COLO829 (cell line): Measurements from ENCODE around the gene NDUFV1.
"Not testable (repeated sequence)": the region's sequence is repeated elsewhere in the genome, so short reads cannot be mapped to it uniquely, and the experiment has no call there.

Experiments
- DNase-seq: peaks from one replicate; pipeline ENCODE4 v3.0.0; 2012; ENCODE audit warnings: low spot score

NDUFV1 gene

GRCh38 chr11:67586568-67587250 lies 20.0 kb upstream of the NDUFV1 start:
- DNase-seq, result no peak

- no peak for DNase-seq
Measured at GRCh38 chr11:67588136-67588503, 18.6 kb upstream of the NDUFV1 start.

DNA sequence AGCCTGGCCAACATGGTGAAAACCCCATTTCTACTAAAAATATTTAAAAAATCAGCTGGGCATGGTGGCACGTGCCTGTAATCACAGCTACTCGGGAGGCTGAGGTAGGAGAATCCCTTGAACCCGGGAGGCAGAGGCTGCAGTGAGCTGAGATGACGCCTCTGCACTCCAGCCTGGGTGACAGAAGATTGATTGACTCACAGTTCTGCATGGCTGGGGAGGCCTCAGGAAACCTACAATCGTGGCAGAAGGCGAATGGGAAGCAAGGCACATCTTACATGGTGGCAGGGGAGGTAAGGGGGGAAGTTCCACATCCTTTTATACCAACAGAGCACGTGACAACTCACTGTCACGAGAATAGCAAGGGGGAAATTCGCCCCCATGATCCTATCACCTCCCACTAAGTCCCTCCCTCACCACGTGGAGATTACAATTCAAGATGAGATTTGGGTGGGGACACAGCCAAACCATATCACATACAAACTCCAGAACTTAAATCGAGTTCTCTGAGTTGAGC lies 17.8 kb upstream of the NDUFV1 start:
- DNase-seq, result not testable (repeated sequence)

DNA sequence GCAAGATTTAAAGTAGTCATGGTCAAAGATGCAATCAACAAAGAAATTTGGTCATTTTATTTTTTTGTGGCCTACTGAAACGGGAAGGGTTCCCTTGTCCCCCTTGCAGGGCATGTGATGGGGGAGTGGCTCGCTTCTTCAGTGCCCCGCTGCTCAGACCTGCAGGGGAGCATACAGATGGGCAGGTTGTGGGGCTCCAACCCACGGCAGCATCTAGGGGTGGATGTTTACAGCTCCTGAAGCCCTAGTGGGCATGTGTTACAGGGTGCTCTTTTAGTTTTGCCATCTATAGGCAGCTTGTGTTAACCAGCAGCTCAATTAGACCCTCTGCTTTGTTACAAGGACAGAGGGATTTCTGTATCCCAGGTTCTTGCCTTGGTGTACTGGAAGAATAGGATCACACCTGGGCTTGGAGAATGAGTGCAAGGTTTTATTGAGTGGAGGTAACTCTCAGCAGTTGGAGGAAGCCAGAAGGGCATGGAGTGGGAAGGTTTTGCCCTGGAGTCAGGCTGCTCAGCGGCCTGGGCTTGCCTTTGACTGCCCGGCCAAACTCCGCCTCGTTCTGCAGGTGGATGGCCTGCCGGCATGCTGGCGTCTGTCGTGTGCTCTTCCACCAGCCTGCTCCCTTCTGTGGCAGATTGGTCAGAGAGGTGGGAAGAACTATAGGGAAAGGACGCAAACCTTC lies 13.7 kb upstream of the NDUFV1 start:
- no peak for DNase-seq

- no peak for DNase-seq
Measured at GRCh38 chr11:67593565-67593905, 13.2 kb upstream of the NDUFV1 start.

DNA sequence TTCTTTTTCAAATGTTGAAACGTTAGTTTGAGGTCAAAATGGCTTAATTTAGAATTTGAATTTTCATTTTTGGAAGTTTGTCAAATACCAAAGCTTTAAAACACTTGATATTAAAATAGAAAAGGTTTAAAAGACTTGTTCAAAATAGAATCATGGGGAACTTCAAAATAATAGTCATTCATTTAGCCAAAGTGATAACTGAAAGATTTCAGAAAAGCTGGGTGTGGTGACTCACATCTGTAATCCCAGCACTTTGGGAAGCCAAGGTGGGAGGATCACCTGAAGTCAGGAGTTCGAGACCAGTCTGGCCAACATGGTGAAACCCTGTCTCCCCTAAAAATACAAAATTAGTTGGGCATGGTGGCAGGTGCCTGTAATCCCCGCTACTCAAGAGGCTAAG lies 12.3 kb upstream of the NDUFV1 start:
- DNase-seq, result no peak

DNA sequence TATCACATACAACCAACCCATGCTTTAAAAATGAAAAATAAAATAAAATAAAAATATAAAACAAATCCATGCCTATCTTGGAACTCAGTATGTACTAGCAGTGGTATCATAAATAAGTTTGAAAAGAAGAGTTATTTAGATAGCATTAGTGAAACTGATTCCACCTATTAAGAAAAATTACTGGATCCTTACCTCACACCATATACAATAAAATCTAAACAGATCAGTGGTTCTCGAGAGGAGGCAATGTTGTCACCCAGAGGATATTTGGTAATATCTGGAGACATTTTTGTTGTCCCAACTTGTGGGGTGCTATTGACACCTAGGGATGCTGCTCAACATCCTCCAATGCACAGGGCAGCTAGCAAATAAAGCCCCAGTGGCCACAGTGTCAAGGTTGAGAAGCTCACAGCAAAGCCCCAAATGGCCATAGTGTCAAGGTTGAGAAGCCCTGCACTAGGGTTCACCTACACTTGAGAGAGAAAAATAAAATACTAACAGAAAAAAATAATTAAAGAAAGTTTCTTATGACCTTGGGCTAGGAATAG lies 9.9 kb upstream of the NDUFV1 start:
- no peak for DNase-seq

DNA sequence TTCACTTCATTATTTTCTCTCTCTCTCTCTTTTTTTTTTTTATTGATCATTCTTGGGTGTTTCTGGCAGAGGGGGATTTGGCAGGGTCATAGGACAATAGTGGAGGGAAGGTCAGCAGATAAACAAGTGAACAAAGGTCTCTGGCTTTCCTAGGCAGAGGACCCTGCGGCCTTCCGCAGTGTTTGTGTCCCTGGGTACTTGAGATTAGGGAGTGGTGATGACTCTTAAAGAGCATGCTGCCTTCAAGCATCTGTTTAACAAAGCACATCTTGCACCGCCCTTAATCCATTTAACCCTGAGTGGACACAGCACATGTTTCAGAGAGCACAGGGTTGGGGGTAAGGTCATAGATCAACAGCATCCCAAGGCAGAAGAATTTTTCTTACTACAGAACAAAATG lies 9.3 kb upstream of the NDUFV1 start:
- not testable (repeated sequence) for DNase-seq

DNA sequence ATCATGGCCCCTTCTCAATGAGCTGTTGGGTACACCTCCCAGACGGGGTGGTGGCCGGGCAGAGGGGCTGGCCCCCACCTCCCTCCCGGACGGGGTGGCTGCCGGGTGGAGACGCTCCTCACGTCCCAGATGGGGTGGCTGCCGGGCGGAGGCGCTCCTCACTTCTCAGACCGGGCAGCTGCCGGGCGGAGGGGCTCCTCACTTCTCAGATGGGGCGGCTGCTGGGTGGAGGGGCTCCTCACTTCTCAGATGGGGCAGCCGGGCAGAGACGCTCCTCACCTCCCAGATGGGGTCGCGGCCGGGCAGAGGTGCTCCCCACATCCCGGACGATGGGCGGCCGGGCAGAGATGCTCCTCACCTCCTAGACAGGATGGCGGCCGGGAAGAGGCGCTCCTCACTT lies 8.8 kb upstream of the NDUFV1 start:
- DNase-seq, result not testable (repeated sequence)

DNA sequence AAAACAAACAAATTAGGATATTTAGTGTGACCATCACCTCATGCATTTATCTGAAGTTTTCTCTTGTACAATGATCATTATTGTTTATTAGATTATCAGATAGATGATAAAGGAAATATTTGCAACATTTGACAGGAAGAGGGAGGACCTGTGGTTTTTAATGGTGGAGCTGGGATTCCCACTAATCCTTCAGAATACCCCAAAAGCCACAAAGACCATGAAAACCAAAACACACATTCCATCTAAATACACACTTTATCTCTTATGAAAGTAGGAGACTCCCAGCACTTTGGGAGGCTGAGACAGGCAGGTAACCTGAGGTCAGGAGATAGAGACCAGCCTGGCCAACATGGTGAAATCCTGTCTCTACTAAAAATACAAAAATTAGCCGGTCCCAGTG lies 7.6 kb upstream of the NDUFV1 start:
- no peak for DNase-seq

GRCh38 chr11:67600324-67601029 lies 6.3 kb upstream of the NDUFV1 start:
- DNase-seq, result no peak

- no peak for DNase-seq
Measured at GRCh38 chr11:67601098-67601497, 5.6 kb upstream of the NDUFV1 start.

- DNase-seq, result not testable (repeated sequence)
Measured at GRCh38 chr11:67604119-67604518, 2.6 kb upstream of the NDUFV1 start.

- DNase-seq, result no peak
Measured at GRCh38 chr11:67604815-67605214, 1.9 kb upstream of the NDUFV1 start.

DNA sequence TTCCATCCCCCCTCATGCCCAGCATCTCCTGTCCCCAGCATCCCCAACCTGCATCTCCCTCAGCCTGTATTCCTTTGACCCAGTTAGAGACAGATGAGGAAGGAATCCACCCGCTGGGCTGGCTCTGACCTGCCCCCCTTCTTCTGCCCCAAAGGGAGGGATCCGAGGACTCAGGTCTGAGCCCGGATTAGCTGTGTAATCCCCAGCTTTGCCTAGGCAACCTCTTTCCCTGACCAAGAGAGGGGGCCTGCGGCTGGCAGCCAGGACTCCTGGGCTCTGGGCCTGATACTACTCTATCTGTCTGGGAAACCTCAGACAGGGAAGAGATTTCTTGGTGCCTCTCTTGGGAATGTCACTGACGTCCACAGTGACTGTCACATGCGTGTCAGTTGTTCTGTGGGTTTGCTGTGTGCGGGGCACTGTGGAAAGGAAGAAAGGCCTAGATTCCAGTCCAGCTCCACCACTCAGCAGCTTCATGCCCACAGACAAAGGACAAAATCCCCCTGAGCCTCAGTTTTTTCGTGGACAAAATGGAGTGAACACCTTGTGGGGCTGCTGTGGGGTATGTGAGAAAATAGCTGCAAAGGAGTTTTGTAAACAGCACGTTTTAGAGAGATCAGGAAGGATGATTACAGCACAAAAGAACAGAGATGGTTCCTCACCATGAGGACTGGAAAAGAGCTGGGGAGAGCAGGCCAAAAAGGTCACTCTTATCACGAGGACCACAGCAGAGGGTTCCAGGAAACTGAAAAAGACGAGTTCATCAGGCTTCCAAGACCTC lies 1.3 kb upstream of the NDUFV1 start:
- no peak for DNase-seq

GRCh38 chr11:67606093-67606491 lies 644 bp upstream of the NDUFV1 start:
- no peak for DNase-seq

GRCh38 chr11:67607507-67607906 lies 771 bp downstream of the NDUFV1 start:
- DNase-seq, result no peak

DNA sequence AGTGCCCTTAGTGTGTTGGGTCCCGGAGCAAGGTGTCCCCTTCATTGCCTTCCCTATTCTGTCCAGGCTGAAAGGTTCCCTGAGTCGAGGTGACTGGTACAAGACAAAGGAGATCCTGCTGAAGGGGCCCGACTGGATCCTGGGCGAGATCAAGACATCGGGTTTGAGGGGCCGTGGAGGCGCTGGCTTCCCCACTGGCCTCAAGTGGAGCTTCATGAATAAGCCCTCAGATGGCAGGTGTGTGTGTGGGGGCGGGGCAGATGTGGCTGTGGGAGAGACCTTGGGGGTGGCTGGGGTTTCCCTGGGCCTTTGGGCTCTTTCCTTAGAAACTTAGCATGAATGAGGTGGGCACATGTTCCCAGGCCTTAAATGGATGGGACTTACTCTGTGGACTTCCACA lies 1.8 kb downstream of the NDUFV1 start:
- no peak for DNase-seq

GRCh38 chr11:67609316-67609715 lies 2.6 kb downstream of the NDUFV1 start:
- no peak for DNase-seq

DNA sequence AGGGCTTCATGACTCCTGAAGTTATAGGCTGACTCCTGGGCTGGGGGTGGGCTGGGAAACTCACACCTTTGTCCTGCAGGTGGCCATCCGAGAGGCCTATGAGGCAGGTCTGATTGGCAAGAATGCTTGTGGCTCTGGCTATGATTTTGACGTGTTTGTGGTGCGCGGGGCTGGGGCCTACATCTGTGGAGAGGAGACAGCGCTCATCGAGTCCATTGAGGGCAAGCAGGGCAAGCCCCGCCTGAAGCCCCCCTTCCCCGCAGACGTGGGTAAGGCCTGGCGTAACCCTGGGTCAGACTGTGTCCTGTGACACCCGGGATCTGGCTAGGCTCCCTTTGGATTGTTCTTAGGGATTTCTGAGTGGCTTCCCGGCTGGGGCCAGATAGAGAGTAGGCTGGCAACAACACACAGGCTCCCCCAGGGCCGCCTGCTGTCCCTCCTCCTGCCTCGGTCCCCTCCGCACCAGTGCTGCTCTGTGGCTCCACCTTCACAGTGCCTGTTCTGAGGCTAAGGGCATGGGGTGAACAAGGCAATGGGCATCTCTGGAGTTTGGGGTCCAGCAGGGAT lies 3.6 kb downstream of the NDUFV1 start:
- no peak for DNase-seq

- DNase-seq, result no peak
Measured at GRCh38 chr11:67611165-67611564, 4.4 kb downstream of the NDUFV1 start.
